ENCODE results near the gene PCDHGB3.

Gene PCDHGB3

DNA sequence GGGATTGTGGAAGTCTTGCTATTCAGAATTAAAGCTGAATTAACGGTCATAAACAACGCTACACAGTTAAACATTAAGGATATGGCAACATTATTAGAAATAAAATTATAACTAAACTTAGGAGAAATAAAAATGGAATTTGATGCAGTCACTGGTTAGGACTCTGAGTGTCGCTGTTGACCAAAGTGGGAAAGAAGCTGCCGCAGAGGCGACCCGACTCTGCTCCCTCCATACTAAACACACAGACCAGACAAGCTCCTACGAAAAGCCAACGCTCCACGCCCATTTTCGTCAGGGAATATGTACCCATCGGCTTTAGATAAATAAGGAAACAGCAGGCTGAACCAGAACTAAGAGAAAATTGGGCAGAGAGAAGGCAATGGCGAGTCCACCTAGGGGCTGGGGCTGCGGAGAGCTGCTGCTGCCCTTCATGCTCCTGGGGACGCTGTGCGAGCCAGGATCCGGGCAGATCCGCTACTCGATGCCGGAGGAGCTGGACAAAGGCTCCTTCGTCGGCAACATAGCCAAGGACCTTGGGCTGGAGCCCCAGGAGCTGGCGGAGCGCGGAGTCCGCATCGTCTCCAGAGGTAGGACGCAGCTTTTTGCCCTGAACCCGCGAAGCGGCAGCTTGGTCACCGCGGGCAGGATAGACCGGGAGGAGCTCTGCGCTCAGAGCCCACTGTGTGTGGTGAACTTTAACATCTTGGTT lies 5.9 kb upstream of the PCDHGB3 start, which contains the start of gene PCDHGA5:
Gene PCDHGA5, plus strand, starts transcription at position 211 of the 709 bp plus-strand sequence. Its CDS starts 169 bp downstream, at position 380.
- Histone ChIP-seq H3K4me3 (ENCODE audit: low read depth in 1 of 2, low read length in 1 of 2) (no peak within 1 kb of the TSS), H3K36me3 (no peaks in the 10 kb centered on the region), H3K4me1 (ENCODE audit: control insufficient read depth in 1 of 2, insufficient read depth in 1 of 2, low read depth in 1 of 2, low read length in 1 of 2) (no peaks in the 10 kb centered on the region), H3K27ac (no peak within 1 kb of the TSS), H3K9me3 (peaks cover 51% of the 10 kb centered on the region), H3K27me3 (peaks cover 100% of the 10 kb centered on the region)
- TF ChIP-seq, protein P1, sequence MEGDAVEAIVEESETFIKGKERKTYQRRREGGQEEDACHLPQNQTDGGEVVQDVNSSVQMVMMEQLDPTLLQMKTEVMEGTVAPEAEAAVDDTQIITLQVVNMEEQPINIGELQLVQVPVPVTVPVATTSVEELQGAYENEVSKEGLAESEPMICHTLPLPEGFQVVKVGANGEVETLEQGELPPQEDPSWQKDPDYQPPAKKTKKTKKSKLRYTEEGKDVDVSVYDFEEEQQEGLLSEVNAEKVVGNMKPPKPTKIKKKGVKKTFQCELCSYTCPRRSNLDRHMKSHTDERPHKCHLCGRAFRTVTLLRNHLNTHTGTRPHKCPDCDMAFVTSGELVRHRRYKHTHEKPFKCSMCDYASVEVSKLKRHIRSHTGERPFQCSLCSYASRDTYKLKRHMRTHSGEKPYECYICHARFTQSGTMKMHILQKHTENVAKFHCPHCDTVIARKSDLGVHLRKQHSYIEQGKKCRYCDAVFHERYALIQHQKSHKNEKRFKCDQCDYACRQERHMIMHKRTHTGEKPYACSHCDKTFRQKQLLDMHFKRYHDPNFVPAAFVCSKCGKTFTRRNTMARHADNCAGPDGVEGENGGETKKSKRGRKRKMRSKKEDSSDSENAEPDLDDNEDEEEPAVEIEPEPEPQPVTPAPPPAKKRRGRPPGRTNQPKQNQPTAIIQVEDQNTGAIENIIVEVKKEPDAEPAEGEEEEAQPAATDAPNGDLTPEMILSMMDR (IDR thresholded peaks at IDR 0.05): no peak

DNA sequence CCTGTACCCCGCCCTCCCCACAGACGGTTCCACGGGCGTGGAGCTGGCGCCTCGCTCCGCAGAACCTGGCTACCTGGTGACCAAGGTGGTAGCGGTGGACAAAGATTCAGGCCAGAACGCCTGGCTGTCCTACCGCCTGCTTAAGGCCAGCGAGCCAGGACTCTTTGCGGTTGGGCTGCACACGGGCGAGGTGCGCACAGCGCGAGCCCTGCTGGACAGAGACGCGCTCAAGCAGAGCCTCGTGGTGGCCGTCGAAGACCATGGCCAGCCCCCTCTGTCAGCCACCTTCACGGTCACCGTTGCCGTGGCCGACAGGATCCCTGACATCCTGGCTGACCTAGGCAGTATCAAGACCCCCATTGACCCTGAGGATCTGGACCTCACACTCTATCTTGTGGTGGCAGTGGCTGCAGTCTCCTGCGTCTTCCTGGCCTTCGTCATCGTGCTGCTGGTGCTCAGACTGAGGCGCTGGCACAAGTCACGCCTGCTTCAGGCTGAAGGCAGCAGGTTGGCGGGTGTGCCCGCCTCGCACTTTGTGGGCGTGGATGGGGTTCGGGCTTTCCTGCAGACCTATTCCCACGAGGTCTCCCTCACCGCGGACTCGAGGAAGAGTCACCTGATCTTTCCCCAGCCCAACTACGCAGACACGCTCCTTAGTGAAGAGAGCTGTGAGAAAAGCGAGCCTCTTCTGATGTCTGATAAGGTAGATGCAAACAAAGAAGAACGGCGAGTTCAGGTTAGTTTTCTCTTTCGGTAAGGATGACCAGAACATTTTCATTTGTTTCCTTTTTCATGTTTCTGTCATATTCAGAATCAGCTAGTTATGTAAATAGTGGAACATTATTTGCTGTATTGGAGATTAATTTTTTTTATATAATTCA lies 3.8 kb upstream of the PCDHGB3 start:
- Histone ChIP-seq H3K4me1 (ENCODE audit: control insufficient read depth in 1 of 2, insufficient read depth in 1 of 2, low read depth in 1 of 2, low read length in 1 of 2) (no peaks in the 10 kb centered on the region), H3K27ac (no peak overlapping the region), H3K4me3 (ENCODE audit: low read depth in 1 of 2, low read length in 1 of 2) (no peak overlapping the region), H3K9me3 (peaks cover 43% of the 10 kb centered on the region), H3K36me3 (no peaks in the 10 kb centered on the region), H3K27me3 (peaks cover 100% of the 10 kb centered on the region)
- TF ChIP-seq, protein P1 (IDR thresholded peaks at IDR 0.05): no peak

DNA sequence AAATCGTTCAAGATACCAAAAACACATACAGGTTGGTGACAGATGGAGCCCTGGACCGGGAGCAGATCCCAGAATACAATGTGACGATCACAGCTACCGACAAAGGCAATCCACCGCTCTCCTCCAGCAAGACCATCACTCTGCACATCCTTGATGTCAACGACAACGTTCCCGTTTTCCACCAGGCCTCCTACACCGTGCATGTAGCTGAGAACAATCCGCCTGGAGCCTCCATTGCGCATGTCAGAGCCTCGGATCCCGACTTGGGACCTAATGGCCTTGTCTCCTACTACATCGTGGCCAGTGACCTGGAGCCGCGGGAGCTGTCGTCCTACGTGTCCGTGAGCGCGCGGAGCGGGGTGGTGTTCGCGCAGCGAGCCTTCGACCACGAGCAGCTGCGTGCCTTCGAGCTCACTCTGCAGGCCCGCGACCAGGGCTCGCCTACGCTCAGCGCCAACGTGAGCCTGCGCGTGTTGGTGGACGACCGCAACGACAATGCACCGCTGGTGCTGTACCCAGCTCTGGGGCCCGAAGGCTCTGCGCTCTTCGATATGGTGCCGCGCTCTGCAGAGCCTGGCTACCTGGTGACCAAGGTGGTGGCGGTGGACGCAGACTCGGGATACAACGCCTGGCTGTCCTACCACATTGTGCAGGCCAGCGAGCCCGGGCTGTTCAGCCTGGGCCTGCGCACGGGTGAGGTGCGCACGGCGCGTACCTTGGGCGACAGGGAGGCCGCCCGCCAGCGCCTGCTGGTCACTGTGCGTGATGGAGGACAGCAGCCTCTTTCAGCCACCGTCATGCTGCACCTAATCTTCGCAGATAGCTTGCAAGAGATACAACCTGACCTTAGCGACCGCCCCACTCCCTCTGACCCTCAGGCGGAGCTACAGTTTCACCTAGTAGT lies 1.8 kb downstream of the PCDHGB3 start:
- Histone ChIP-seq H3K9me3 (peaks cover 40% of the 10 kb centered on the region), H3K27me3 (peaks cover 97% of the 10 kb centered on the region), H3K4me3 (ENCODE audit: low read depth in 1 of 2, low read length in 1 of 2) (no peak overlapping the region), H3K4me1 (ENCODE audit: control insufficient read depth in 1 of 2, insufficient read depth in 1 of 2, low read depth in 1 of 2, low read length in 1 of 2) (no peaks in the 10 kb centered on the region), H3K27ac (no peak overlapping the region), H3K36me3 (no peaks in the 10 kb centered on the region)
- TF ChIP-seq, protein P1 (IDR thresholded peaks at IDR 0.05): no peak

DNA sequence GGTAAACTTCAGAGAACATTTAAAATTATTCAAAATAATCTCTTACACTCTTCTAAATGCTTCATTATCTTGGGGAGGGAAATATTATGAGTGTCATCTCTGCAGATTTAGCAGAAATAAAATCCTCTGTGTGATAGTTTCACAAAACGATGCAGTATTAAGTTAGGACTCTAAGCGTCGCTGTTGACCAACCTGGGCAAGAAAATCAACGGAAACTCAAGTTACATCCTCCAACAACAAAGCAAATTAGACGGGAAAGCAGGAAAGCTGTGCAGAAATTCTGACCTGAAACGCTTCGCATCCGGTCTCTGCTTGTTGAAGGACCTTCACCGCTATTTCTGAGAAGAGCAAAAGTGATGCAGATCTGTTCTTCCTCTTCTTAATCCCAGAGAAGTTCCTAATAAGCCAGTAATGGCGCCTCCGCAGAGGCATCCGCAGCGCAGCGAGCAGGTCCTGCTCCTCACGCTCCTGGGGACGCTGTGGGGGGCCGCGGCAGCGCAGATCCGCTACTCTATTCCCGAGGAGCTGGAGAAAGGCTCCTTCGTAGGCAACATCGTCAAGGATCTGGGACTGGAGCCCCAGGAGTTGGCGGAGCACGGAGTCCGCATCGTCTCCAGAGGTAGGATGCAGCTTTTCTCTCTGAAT lies 3.8 kb downstream of the PCDHGB3 start, which contains the start of gene PCDHGA6:
Gene PCDHGA6, plus strand, starts transcription at position 219 of the 645 bp plus-strand sequence. Its CDS starts 193 bp downstream, at position 412.
- Histone ChIP-seq H3K4me3 (ENCODE audit: low read depth in 1 of 2, low read length in 1 of 2) (no peak within 1 kb of the TSS), H3K4me1 (ENCODE audit: control insufficient read depth in 1 of 2, insufficient read depth in 1 of 2, low read depth in 1 of 2, low read length in 1 of 2) (no peaks in the 10 kb centered on the region), H3K36me3 (no peaks in the 10 kb centered on the region), H3K27me3 (peaks cover 96% of the 10 kb centered on the region), H3K27ac (no peak within 1 kb of the TSS), H3K9me3 (peaks cover 39% of the 10 kb centered on the region)
- TF ChIP-seq, protein P1 (IDR thresholded peaks at IDR 0.05): no peak

Measured in neutrophil (primary cell).